NCI-H1436 treated with DMSO at 0.1 percent for 48 hours (cell line): Measurements from ENCODE around the gene KIRREL3.

ENCODE experiments used
- DNase-seq: peaks from one replicate; lab custom pipeline; 2025; lab: John Stamatoyannopoulos, UW

KIRREL3 gene

DNA sequence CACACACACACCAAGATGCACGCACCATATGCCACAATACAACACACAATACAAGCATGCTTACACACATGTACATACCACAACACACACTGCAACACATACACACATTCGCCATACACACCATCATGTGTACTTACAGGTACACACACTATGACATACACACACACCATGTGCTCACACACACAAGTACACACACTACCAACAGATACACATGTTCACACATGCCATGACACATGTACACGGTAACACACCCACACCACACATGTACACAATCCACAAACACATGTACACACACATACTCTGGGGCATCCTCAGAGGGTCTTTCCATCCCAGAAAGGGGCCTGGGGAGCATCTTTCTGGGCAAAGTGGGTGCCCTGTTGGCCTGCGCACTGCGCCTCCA is 562.8 kb downstream of the KIRREL3 start:
- DNase-seq: no peak

DNA sequence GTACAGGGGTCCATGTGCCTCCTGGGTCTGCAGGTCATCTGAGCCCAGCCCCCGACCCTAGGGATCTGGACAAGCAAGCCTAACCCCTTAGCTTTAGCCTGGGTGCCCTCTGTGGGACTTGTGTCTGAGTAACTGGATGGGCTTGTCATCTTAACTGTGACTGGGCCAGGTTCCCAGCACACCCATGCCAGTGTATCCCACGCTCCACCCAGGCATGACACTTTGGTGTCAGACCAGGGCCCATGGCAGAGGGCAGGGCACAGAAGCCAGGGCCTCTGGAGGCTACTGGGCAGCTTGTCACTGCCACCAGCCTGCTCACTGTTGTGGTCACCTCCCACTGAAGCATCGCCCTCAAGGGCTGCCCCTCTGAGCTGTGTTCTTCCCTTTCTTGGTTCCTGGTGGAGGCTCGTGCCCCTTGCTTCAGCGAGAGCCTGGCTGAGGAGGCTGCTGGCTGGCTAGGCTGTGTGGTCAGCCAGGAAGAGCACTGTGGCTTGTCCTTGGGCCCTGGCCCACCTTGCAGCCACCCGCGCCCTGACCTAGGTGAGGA is 564.3 kb downstream of the KIRREL3 start:
- DNase-seq: no peak

DNA sequence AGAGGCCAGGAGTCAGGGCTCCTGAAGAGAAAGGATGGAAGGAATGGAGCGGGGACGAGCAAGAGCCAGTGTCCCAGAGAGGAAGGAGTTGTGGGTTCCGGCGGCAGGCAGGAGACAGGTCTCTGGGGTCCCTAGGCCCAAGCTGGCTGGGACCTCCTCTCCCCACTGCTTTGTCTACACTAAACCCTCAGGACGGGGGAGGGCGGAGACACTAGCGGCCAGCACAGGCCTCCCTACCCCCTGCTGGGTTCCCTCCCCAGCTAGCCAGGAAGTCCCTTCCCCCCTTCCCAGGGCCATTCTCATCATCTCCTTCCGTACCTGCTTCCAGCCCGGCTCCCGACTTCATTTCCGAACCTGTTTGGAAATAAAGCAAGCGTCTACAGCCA is 565.6 kb downstream of the KIRREL3 start:
- DNase-seq: no peak

DNA sequence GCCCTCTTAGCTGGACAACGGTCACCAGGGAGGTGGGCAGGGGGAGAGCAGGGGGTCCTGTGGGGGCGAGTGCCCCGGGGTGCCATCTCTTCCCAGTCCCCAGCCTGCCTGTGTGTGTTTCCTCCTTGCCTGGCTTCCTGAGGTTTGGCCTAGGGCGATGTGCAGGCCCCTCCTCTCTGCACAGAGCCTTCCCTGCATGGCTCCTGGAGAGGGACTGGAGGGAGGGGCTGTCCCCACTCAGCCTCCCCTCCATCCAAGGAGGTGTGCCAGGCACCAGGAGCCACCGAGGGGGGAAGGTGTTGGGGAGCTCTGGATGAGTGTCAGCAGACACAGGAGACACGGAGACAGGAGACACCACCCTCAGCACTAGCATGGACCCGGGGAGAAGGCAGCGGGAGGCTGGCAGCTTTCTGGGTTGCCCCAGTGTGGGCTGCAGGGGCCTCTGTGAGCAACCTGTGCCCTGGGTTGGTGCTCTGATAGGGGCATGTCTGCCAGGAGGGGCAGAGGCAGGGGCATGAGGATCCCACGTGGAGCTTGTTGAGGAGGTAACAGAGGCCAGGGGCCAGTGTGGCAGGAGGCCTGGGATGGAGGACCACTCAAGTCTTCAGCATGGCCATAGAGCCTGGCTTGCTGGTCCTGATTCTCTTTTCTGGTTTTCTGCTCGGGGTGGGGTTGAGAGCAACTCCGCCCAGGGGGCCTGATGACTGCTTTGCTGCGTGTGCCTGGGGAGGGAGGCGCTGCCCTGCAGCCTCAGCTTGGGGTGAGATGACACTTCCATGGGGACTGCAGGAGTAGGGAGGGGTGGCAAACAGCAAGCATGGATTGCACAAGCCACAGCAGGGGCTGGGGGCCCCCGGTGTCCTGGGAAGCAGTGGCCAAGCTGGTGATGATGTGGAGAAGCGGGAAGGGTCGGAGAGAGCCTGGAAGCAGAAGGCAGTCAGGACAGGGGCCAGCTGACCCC is 566.3 kb downstream of the KIRREL3 start:
- DNase-seq: no peak

DNA sequence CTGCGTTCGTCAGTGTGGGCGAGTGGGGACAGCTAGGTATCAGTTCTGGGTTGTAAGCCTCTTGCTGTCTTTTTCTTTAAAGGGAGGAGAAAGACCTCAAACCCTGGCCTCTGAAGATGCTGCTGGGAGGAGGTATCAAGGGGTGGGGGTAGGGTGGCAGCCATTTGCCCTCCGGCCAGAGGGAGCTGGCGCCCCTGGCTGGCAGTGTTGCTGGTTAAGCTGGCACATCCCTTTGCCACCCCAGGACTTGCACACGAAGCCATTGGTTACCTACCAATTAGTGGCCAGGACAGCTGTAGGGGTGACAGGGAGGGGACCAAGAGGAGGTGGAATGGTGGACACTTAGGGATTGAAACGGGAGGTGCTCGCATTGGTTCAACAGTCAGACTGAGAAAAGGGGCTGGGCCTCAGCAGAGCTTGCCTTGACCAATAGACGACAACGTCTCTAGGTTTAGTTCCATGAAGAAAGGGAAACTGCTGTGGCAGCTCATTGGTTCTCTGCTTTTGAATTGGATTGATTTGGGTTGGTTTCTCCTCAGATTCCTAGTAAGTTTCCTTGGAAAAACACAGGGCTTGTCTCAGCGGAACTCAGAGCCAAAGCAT is 567.2 kb downstream of the KIRREL3 start:
- DNase-seq: no peak

DNA sequence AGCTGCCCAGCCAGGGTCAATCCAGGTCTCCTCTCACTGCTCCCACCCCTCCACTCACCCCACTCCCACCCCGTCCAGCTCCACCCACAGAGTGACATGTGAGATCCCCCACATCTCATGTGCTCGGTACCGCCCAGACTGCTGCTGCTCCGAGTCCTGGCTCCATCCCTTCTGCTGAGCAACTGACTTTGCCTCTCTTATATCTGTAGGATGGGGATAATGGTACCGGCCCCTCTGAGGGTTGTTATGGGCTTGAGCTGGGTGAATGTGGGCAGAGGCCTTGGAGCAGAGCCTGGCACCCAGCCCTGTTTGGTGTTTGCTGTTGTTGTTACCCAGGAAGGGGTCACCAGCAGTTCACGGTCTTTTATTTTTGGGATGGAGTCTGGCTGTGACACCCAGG is 568.0 kb downstream of the KIRREL3 start:
- no peak for DNase-seq

DNA sequence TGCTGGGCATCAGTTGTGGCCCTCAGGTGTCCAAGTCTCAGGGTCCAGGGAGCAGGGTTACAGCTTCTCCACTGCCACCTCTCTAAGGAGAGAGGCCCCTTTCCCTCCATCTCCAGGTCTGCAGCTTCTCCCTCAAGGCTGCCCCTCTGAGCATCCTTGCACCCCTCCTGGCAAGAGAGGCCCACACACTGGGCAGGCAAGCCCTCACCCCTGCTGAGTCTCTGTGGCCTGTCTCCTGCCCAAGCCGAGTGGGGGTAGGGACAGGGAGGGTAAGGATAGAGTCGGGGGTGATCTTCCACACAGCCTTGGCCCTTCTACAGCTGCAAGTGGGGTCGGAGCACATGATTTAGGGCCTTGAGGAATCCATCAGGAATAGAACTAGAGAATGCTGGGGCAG is 568.5 kb downstream of the KIRREL3 start:
- DNase-seq: no peak

DNA sequence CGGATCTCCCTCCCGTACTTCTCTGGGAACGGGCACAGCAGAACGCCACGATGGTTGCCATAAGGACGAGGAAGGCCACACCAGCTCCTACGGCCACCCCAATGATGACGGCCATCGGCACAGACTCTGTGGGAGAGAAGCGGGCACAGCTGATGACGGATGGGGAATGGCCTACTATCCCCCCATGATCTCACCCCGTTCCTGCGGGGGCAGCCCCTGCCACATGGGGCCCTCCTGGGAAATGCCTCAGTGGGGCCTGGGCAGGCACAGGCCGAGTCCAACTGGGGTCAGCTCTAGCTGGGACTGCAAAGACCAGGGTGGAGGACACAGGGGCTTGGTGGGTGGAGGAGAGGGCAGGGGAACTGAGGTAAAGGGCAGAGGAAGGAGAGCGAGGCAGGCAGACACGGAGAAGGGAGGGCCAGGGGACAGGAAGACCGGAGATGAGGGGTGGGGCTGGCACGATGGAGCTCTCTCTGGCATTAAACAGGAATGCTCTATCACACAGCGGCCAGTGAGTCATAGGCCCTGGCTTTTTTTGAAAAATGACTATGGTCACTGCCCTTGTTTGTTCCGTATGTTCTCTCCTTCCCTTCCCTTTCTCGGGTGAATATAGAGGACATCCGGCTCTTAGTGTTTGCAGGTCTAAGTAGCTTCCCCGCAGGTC is 569.0 kb downstream of the KIRREL3 start:
- no peak for DNase-seq

DNA sequence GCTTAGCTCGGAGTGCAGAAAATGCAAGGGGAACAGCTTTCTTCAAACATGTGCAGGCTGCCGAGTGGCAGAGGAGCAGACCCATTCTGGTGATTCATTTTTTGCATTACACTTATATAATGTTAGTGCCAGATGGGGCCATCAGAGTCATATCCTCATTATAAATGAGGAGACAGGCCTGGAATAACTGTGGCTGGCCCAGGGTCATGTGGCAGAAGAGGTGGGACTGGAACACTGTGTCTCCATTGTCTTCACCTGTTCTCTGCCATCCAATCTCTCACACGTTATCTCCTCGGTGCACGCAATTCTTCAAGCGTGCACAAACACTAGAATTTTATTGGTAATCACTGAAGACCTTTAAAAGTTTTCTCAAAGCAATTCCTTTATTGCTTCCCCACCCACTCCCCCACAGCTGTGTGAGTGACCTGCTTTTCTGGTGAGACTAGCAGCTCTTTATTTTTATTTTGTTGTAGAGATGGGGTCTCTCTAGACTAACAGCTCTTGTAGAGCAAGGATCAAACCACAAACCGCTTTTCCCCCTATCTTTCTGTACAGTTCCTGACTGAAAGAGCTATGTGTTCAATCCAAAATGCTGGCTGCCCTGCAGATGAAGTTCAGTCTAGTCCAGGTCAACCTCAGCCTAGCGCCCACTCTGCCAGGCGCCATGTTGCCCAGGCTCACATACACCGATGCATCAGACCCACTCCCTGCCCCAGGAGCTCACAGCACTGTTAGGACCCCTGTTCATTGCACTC is 569.8 kb downstream of the KIRREL3 start:
- no peak for DNase-seq

DNA sequence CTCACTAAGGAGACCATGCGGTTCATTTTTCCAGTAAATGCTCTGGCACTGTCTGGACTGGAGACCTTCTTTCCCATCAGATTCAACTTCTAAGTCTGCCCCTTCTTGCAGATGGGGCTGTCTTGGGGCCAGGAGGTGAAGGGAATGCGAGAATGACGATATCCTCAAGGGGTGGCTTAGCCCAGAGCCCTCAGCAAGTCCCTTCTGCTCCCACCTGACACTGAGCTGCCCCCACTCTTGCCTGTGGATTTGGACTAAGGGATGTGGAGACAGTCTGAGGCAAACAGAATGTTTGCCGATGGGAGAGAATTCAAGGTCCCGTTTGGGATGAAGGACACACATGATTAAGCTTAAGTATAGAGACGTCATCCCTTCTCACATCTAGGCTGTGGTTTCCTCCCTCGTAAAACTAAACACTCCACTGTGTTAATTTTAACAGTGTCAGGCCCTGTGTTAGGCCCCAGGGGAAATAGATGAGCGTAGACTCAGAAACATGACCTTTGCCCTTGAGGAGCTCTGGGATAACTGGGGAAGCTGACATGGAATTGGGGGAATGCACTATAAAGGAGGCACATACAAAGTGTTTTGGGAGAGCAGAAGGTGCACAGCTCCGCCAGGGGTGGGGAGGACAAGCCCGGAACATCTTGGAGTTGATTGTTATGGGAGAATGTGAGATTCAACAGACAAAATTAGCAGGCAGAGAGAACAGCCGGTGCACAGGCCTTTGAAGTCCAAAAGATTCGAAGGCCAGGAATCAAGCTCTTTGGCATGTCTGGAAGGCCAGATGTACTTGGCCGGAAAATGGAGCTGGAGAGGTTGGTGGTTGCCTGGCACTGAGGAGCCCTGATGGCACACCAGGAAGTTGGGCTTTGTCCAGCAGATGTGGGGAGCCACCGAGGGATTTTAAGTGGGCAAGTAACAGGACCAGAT is 573.5 kb downstream of the KIRREL3 start:
- no peak for DNase-seq

DNA sequence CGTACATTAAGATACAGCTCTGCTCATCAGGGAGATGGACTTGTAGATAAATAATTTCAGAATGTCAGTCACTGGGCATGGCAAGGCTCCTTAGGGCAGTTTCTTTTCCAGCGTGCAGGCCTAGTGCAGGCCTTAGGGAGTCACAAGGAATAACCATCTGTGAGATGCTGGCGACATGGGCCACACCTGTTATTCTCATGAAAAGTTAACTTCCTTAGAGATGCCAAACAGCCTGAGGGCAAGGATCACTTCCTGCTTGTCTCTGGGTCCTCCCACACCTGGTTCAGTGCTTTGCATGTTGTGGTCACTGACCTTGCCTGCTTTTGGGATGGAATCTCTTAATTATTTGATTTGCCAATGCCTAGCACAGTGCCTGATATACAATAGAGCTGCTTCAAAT is 574.5 kb downstream of the KIRREL3 start:
- no peak for DNase-seq

DNA sequence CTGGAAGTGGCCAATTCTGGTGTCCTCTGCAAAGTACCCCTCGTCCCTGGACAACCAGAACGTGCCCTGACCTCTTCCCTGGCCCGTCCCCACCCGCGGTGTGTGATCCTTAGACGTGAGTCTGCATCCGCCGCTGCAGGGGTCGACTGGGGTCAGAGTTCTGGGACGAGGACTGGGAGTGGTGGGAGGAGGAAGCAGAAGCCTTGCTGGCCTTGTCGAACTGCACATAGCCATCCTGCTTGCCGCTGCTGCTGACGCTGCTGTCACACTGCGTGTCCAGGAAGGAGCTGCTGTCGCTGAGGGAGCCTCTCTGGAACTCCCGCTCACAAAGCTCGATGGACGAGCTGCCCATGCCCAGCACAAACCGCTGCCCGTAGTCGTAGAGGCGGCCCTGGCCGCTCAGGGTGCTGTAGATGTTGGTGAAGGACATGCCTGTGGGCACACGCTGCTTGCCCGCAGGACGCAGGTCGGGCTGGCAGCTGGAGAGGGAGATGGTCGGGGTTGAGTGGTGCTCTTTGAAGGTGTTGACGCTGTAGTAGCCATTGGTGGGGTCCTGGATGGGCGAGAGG is 576.0 kb downstream of the KIRREL3 start:
- DNase-seq: no peak

DNA sequence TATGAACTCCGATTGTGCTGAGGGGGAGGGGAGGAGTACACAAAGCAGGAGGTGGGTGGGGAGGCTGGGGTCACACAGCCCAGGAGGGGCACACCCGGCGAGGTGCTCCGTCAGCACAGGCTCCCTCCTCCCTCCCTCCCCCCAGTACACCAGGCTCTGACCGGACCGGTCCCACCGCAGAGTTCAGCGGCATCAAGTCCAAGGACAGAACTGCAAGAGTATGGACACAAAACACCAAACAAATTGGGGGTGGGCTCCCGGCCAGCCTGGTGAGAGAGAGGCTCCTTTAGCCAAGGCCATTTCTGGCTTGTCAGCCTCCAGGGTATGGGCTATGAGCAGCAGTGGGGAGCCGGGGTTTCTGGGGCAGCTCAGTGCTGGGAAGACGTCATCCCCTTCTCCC is 576.8 kb downstream of the KIRREL3 start:
- no peak for DNase-seq

DNA sequence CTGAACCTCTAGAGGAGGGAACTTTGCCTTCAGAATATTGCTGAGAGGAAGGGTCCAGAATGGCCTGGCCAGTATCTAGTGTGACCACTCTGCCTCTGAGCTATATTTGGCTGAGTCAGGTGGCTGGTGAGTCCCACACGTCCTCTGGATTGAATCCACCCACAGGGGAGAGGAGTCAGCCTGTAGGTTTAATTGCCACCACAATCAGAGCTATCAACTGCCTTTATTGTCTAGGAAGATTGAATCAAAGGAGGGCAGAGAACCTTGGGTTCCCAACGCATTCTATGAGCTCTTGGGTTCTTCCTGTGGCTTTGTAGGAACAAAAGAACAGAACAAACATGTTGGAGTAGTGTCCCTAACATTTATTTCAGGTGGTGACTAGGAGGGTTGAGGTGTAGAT is 577.4 kb downstream of the KIRREL3 start:
- DNase-seq: no peak

DNA sequence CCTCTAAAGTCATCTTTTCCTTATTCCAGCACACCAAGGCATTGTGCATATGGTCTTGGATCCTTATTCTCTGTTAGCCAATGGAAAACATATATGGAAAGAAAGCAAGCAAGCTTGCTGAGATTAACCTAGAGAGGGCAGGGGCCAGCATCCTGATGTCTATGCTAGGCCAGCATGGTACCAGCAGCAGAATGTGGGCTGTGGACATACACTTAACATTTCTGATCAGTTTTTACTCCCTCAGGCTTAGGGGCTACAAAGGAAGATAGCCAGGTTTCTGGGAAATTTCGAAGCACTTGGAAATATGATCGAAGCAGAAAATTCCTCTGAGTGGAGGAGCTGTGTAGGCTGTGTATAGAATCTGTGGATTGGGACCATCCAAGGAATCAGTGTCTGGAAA is 578.1 kb downstream of the KIRREL3 start:
- DNase-seq: no peak

DNA sequence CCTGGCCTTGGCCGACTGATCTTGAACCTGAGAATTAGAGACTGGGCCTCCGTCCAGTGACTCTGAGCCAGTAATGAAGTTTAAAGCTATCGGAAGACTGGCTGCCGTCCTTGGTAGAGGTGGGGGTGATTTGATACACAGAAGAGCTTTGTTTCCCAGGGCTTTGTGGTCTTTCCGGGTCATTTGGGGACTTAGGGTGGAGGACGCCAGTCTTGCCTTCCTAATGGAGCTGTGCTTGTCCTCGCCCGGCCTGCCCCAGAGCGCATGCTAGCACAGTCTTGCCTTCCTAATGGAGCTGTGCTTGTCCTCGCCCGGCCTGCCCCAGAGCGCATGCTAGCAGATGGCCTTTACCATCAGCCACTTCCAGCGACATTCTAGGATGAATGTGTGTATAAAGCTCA is 579.3 kb downstream of the KIRREL3 start:
- no peak for DNase-seq

DNA sequence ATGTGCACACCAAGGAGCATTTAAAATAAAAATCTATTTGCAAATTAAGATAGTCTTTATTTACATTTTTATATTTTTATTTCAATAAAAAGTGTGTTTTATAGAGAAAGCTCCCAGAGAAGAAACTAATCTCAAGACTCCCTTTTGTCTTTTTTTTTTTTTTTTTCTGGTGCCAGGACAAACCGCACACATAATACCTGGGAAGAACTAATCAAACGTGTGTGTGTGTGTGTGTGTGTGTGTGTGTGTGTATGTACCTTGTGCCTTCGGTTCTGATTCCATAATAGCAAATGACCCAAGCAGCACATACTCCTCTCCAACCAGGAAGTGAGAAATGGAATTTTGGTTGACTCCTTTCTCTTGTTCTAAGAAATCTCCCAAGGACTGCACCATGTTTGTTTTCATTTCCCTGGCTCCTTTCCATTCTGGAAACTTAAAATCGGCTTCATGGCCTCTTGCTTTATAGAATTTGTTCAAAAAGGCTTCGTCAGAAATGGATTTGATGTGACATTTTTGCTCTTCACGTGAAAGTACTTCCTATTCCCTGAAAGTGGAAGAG is 579.8 kb downstream of the KIRREL3 start:
- DNase-seq: no peak

DNA sequence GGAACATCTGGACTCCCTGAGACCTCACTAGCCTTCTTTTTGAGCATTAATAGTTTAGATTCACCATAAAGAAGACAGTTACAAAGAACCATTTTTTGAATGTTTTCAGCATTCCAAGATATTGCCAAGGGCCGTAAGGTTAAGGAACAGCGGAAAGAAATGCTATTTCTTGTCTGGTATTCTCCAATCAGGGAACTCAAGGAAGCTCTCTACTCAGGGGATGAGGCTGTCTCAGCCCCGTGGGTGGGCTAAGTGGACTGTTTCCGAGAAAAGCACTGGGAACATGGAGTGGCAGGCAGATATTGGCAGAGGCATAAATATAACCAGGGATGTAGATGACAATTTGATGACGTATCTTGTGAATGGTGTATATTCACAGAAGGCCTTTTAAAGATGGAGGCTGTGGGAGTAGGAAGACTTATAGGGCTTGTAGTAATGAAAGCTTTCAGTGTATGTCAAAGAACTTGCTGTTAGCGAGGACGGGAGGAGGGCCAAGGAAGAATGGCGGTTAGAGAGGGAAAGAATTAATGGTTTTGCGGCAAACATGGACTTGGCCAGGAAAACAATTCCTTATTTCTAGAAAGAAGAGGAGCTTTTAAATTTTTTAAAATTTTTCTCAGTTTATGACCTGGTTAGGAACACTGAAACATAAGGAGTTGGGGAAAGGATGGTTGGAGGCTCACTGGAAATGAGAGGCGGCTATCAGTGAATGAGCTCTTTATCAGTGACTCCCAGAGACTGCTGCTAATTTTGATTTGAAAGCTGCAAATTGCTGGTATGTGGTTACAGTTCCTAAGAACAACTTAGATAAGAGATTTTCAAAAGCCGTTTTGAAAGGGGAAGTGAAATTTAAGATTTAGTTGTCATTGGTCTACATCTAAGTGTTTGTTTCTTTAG is 580.5 kb downstream of the KIRREL3 start:
- no peak for DNase-seq

DNA sequence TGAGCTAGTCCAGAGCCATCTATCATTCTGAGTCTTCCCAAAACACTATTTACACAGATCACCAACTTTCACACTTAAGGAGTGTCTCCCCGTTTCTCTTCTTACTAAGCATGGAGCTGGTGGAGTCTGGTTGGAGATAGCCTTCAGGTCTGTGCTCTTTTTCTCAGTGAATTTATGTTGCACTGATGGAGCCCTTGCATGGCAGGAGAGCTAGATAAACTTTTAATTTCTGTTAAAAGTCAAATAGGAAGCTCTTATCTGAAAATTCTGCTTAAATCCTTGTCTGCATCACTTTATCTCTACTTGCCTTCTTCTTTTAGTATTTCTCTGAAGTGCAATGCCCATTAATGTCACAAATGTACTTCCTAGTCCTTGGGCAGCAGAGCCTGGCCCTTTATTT is 581.7 kb downstream of the KIRREL3 start:
- DNase-seq: no peak
